Suprapubic skin (tissue), 4 donors: Measurements from ENCODE around the gene LRRTM1. TPM values are rescaled to one million over a fixed set of nuclear protein-coding genes. Genes with fewer than 3 reads are reported as not detected.

Source experiments
- DNase-seq, 2 donors: peaks; one replicate each; pipeline ENCODE4 v3.0.0-alpha.2; 2019; ENCODE audit warnings: low spot score in 2 of 2
- H3K27ac ChIP-seq: fragments of 200-600 bp; sonication (generic); one replicate; pipeline ENCODE4 v1.5.1; 2019
- H3K27me3 ChIP-seq: fragments of 200-600 bp; sonication (generic); one replicate; pipeline ENCODE4 v1.5.1; 2019
- H3K36me3 ChIP-seq: fragments of 200-600 bp; sonication (generic); one replicate; pipeline ENCODE4 v1.5.1; 2019
- H3K4me1 ChIP-seq: fragments of 200-600 bp; sonication (generic); one replicate; pipeline ENCODE4 v1.5.1; 2019
- H3K4me3 ChIP-seq: fragments of 200-600 bp; sonication (generic); one replicate; pipeline ENCODE4 v1.5.1; 2019; ENCODE audit warnings: mild to moderate bottlenecking
- H3K9me3 ChIP-seq: fragments of 200-600 bp; sonication (generic); one replicate; pipeline ENCODE4 v1.5.1; 2019
- CTCF ChIP-seq, 2 donors: fragments of 200-600 bp in 1 of 2; fragments of 450-650 bp in 1 of 2; sonication (generic) in 1 of 2; IDR thresholded peaks; one replicate each; pipeline ENCODE4 v1.5.1; 2016 to 2019; ENCODE audit warnings: antibody characterized with exemption in 2 of 2, mild to moderate bottlenecking in 1 of 2, moderate library complexity in 1 of 2
- EP300 ChIP-seq: sonication (generic); formaldehyde crosslinking; IDR thresholded peaks from one replicate; pipeline ENCODE4 v1.6.1; 2017; ENCODE audit warnings: antibody characterized with exemption
- POLR2A ChIP-seq, 2 donors: fragments of 450-650 bp; IDR thresholded peaks; one replicate each; pipeline ENCODE4 v1.6.1; 2017; ENCODE audit warnings: antibody characterized with exemption in 2 of 2, mild to moderate bottlenecking in 2 of 2, moderate library complexity in 2 of 2
- POLR2AphosphoS5 ChIP-seq, 3 donors: sonication (generic); formaldehyde crosslinking; IDR thresholded peaks; one replicate each; pipeline ENCODE4 v1.6.1; 2017; ENCODE audit warnings: antibody characterized with exemption in 3 of 3
- WGBS: methylation state at CpG from one replicate; pipeline ENCODE4 v1.1.5; 2018; 5-methylcytosine and 5-hydroxymethylcytosine counted together
- total RNA-seq, 4 donors: library from RNA; depleted of rRNA; stranded (reverse); fragments of >200 nt; gene quantifications; one replicate each; pipeline ENCODE4 v1.1.0, GENCODE V29; 2016

LRRTM1 gene
- total RNA-seq, 4 donors from 2014 or later: 0.30 to 2.5 TPM; not detected in 2

DNA sequence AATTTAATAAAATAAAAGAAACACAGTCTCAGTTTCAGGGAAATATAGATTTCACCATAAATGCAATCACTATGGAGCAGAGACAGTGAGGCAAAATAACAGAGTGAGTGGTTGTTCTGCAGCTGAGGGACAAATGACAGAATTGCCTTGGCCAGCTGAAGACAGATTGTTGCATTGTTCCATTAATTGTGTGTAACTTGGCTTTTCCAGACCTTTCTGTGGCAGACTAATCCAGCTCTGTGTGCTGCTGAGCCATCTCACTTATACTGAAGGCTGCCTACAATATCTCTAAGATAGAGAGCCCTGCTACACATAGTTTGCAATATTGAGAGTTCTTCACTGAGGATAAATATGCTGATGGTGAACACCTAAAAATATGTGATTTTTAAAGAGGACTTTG lies 11.5 kb downstream of the LRRTM1 start:
- Histone ChIP-seq H3K27me3 (no peaks in the 10 kb centered on the region), H3K9me3 (no peaks in the 10 kb centered on the region), H3K4me3 (no peak overlapping the region), H3K36me3 (no peaks in the 10 kb centered on the region), H3K4me1 (no peaks in the 10 kb centered on the region), H3K27ac (no peak overlapping the region)
- DNase-seq: no peak
- TF ChIP-seq POLR2AphosphoS5 (IDR thresholded peaks at IDR 0.05): no peak
- TF ChIP-seq CTCF (IDR thresholded peaks at IDR 0.05): no peak
- no peak for TF ChIP-seq EP300
- TF ChIP-seq POLR2A (IDR thresholded peaks at IDR 0.05): no peak

DNA sequence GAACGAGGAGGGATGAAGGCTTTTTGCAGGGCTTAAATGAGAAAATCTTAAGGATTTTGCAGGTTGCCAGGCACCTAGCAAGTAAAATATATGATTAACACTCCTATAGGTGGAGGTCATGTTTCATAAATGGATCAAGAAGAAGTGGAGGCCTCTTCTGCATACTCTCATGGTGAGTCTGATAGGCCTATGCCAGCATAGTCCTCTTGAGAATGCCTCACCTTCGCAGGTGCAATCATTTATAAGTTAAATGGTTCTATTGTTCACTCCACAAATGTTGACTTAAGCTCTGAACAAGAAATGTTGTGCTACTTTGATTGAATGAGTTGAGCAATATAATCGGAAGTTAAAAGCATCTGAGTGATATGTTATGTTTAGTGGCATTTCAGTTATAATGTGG lies 12.1 kb downstream of the LRRTM1 start:
- DNase-seq: no peak
- 72% methylated on average over 3 of the region's 3 CpGs for WGBS
- no peaks in the 10 kb centered on the region for H3K36me3 ChIP-seq
- H3K4me1 ChIP-seq: no peaks in the 10 kb centered on the region
- H3K27ac ChIP-seq: no peak overlapping the region
- H3K27me3 ChIP-seq: no peaks in the 10 kb centered on the region
- H3K4me3 ChIP-seq: no peak overlapping the region
- TF ChIP-seq CTCF (IDR thresholded peaks at IDR 0.05): no peak
- no peak for TF ChIP-seq POLR2A (IDR thresholded peaks at IDR 0.05)
- no peak for TF ChIP-seq POLR2AphosphoS5 (IDR thresholded peaks at IDR 0.05)
- no peak for TF ChIP-seq EP300
- no peaks in the 10 kb centered on the region for H3K9me3 ChIP-seq

DNA sequence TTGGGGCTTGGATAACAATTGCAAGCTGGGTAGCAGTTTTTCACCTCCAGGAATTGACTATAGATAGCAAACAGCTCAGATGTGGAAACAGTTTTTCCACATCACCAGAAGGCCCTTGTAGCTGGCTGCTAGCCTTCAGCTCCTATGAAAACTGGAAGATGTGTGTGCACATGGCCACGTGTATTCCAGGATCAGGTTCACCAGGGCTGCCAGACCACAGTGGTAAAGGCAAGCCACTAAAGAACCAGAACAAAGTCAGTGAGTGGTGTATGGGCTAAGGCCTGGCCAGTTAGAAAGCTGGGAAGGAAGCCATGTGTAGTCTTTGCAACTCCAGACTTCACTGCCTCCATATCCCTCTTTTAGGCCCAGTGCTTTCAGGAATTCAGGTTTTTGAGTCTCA lies 12.9 kb downstream of the LRRTM1 start:
- no peak for TF ChIP-seq CTCF (IDR thresholded peaks at IDR 0.05)
- TF ChIP-seq POLR2AphosphoS5 (IDR thresholded peaks at IDR 0.05): no peak
- no peak for TF ChIP-seq EP300
- TF ChIP-seq POLR2A (IDR thresholded peaks at IDR 0.05): no peak
- no peak overlapping the region for H3K27ac ChIP-seq
- no peak overlapping the region for H3K4me3 ChIP-seq
- no peaks in the 10 kb centered on the region for H3K4me1 ChIP-seq
- DNase-seq: no peak
- no peaks in the 10 kb centered on the region for H3K9me3 ChIP-seq
- no peaks in the 10 kb centered on the region for H3K36me3 ChIP-seq
- WGBS: 69% methylated on average over 1 of the region's 1 CpG
- H3K27me3 ChIP-seq: no peaks in the 10 kb centered on the region

- 24% methylated on average over 5 of the region's 5 CpGs for WGBS
- Histone ChIP-seq H3K4me3 (no peak overlapping the region), H3K9me3 (peaks cover 5% of the 10 kb centered on the region), H3K27ac (no peak overlapping the region), H3K27me3 (no peaks in the 10 kb centered on the region), H3K4me1 (no peaks in the 10 kb centered on the region), H3K36me3 (no peaks in the 10 kb centered on the region)
- DNase-seq: no peak
- TF ChIP-seq EP300 (no peak), CTCF (IDR thresholded peaks at IDR 0.05) (no peak), POLR2A (IDR thresholded peaks at IDR 0.05) (no peak), POLR2AphosphoS5 (IDR thresholded peaks at IDR 0.05) (no peak)
Measured at GRCh38 chr2:80288576-80288975, 16.0 kb downstream of the LRRTM1 start.

DNA sequence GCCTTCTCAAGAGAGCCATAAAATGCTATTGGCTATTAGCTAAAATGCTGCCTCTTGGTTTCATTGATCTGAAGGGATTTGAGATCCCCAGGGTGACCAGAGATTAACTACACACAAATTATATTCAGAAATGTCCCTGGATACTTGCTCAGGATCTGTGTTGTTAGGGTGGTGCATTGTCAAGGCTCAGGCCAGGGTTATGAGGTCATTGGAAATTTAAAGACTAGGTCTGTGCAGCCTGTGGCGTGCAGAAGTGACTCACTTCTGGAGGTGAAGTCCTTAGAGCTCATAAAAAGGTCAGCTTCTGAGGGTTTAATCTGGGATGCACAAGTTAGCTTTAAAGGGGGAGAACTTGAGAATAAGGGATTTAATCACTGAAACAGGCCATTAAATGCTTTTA lies 23.5 kb downstream of the LRRTM1 start:
- no peaks in the 10 kb centered on the region for H3K4me1 ChIP-seq
- no peak overlapping the region for H3K27ac ChIP-seq
- no peak for DNase-seq
- no peaks in the 10 kb centered on the region for H3K36me3 ChIP-seq
- WGBS: 95% methylated on average over 1 of the region's 1 CpG
- H3K27me3 ChIP-seq: no peaks in the 10 kb centered on the region
- H3K4me3 ChIP-seq: no peak overlapping the region
- TF ChIP-seq POLR2AphosphoS5 (IDR thresholded peaks at IDR 0.05) (no peak), CTCF (IDR thresholded peaks at IDR 0.05) (no peak), EP300 (no peak), POLR2A (IDR thresholded peaks at IDR 0.05) (no peak)
- peaks cover 5% of the 10 kb centered on the region for H3K9me3 ChIP-seq
